Measurements from ENCODE around the gene GOPC. TPM values are rescaled to one million over a fixed set of nuclear protein-coding genes. Genes with fewer than 3 reads are reported as not detected.

GOPC gene
- total and polyA plus RNA-seq, 2 donors (not counting 3 experiments of a cell fraction or from before 2014, with no cell fraction given), result 7.8 to 22.8 TPM

- CTCF ChIA-PET, result interaction anchor here (0.8 to 2.7 kb wide), 3 partner anchors 11 to 141 kb away, joined by 4 to 7 read pairs (median 6); partner anchors contain the start of gene GOPC
- no TSS peak for BruUV-seq (replicated peaks)
- H3K79me2 ChIP-seq (ENCODE audit: control insufficient read depth, insufficient read depth, low read length), result peaks cover 41% of the 10 kb centered on the region
- H3K4me3 ChIP-seq (replicated peaks in 1 of 3; ENCODE audit: insufficient read depth in 1 of 3, low read depth in 1 of 3, low read length in 3 of 3), result no peak overlapping the region
- intact Hi-C loops (cut with micrococcal nuclease), result no loop called here
- dilution Hi-C loops (cut with MboI; ENCODE audit: extremely low pct_ligation_motif_present, low sequenced_read_pairs), result no loop called here
- no peak for TF ChIP-seq GATA2 (IDR thresholded peaks at IDR 0.05; ENCODE audit: insufficient read depth, insufficient read length, low read depth, low read length)
- no peak for TF ChIP-seq CTCF (IDR thresholded peaks at IDR 0.05; ENCODE audit: extremely low read depth in 1 of 2, insufficient read depth in 1 of 2, low read depth in 1 of 2, low read length in 2 of 2)
- TF ChIP-seq MAX (IDR thresholded peaks at IDR 0.05; ENCODE audit: insufficient read depth, insufficient read length), result no peak
- TF ChIP-seq POLR2A (IDR thresholded peaks at IDR 0.05; ENCODE audit: low read depth, low read length), result no peak
- TF ChIP-seq FOS (IDR thresholded peaks at IDR 0.05; ENCODE audit: borderline replicate concordance, insufficient read depth, low read length), result no peak
- TF ChIP-seq EZH2 (IDR thresholded peaks at IDR 0.05; ENCODE audit: borderline replicate concordance, low read depth, low read length, severe bottlenecking), result no peak
- TF ChIP-seq JUN (IDR thresholded peaks at IDR 0.05; ENCODE audit: borderline replicate concordance, insufficient read depth, insufficient read length, low read depth), result no peak
- no peak for TF ChIP-seq POLR2AphosphoS5 (IDR thresholded peaks at IDR 0.05; ENCODE audit: insufficient read depth, low read depth, low read length)
- TF ChIP-seq MYC (IDR thresholded peaks at IDR 0.05; ENCODE audit: low read depth, low read length), result no peak
- FAIRE-seq (no peak), DNase-seq (ENCODE audit: low read depth, low spot score) (no peak)
- H3K27me3 ChIP-seq (ENCODE audit: control insufficient read depth in 2 of 2, insufficient read depth in 2 of 2, low read length in 2 of 2), result no peaks in the 10 kb centered on the region
- H3K9me3 ChIP-seq (replicated peaks; ENCODE audit: control insufficient read depth, insufficient read depth, low read length), result no peaks in the 10 kb centered on the region
- H3K9me1 ChIP-seq (replicated peaks; ENCODE audit: control insufficient read depth, extremely low read depth, insufficient read depth, low read length), result no peaks in the 10 kb centered on the region
- no peak overlapping the region for H3K9ac ChIP-seq (replicated peaks; ENCODE audit: extremely low read depth, insufficient read depth, low read length)
- no peaks in the 10 kb centered on the region for H4K20me1 ChIP-seq (replicated peaks; ENCODE audit: control insufficient read depth, extremely low read depth, insufficient read depth, low read length)
- H3K4me1 ChIP-seq (ENCODE audit: control insufficient read depth, extremely low read depth, insufficient read depth, low read length), result no peaks in the 10 kb centered on the region
- H3K4me2 ChIP-seq (ENCODE audit: insufficient read depth, low read length), result no peak overlapping the region
- H2AFZ ChIP-seq (ENCODE audit: low read depth, low read length), result no peak overlapping the region
- POLR2A ChIA-PET, result no interaction called here
- H3K36me3 ChIP-seq (ENCODE audit: control insufficient read depth in 2 of 2, extremely low read depth in 1 of 2, insufficient read depth in 2 of 2, low read length in 2 of 2), result peaks cover 0 to 2% of the 10 kb centered on the region in 2 experiments
- H3K27ac ChIP-seq (ENCODE audit: insufficient read depth, low read depth, low read length), result no peak overlapping the region
These were observed 10.9 kb downstream of the GOPC start for GRCh38 chr6:117591405-117591804.
